HEK293 (cell line): ENCODE measurements around the gene ANKRD61.

Experiments used
- CTCF ChIP-seq: fragments of 450-650 bp; formaldehyde crosslinking; IDR thresholded peaks from 2 replicates; pipeline ENCODE4 v1.5.1; 2016; ENCODE audit warnings: missing biosample characterization, missing genetic modification characterization
- GLIS2 ChIP-seq: fragments of 450-650 bp; formaldehyde crosslinking; IDR thresholded peaks from 2 replicates; pipeline ENCODE4 v1.5.1; 2016; ENCODE audit warnings: missing biosample characterization, missing genetic modification characterization
- IKZF3 ChIP-seq: fragments of 450-650 bp; IDR thresholded peaks from 2 replicates; pipeline ENCODE4 v1.5.0; 2018; ENCODE audit warnings: missing biosample characterization, mild to moderate bottlenecking, missing genetic modification characterization, moderate library complexity
- KLF8 ChIP-seq: fragments of 450-650 bp; formaldehyde crosslinking; IDR thresholded peaks from 2 replicates; pipeline ENCODE4 v1.5.1; 2016; ENCODE audit warnings: missing biosample characterization, missing genetic modification characterization
- PATZ1 ChIP-seq: fragments of 450-650 bp; formaldehyde crosslinking; IDR thresholded peaks from 2 replicates; pipeline ENCODE4 v1.5.1; 2016; ENCODE audit warnings: missing biosample characterization, missing genetic modification characterization
- PRDM10 ChIP-seq: fragments of 450-650 bp; formaldehyde crosslinking; IDR thresholded peaks from 2 replicates; pipeline ENCODE4 v1.5.1; 2016; ENCODE audit warnings: missing biosample characterization, missing genetic modification characterization
- SALL2 ChIP-seq: fragments of 450-650 bp; formaldehyde crosslinking; IDR thresholded peaks from 2 replicates; pipeline ENCODE4 v1.5.0; 2017; ENCODE audit warnings: missing biosample characterization, mild to moderate bottlenecking, missing genetic modification characterization, borderline replicate concordance
- SCRT2 ChIP-seq: fragments of 450-650 bp; formaldehyde crosslinking; IDR thresholded peaks from 2 replicates; pipeline ENCODE4 v1.5.1; 2016; ENCODE audit warnings: missing biosample characterization, missing genetic modification characterization
- SETDB1 ChIP-seq: IDR thresholded peaks from one replicate; pipeline ENCODE4 v1.6.1; 2017; ENCODE audit warnings: mild to moderate bottlenecking, low read length, moderate library complexity, mixed read lengths; ENCODE audit not compliant: insufficient read length
- YY1 ChIP-seq: fragments of 450-650 bp; formaldehyde crosslinking; IDR thresholded peaks from 2 replicates; pipeline ENCODE4 v1.5.1; 2018; ENCODE audit warnings: missing biosample characterization, missing genetic modification characterization
- ZBTB17 ChIP-seq: fragments of 450-650 bp; formaldehyde crosslinking; IDR thresholded peaks from 2 replicates; pipeline ENCODE4 v1.5.1; 2016; ENCODE audit warnings: missing biosample characterization, missing genetic modification characterization
- ZBTB20 ChIP-seq: fragments of 450-650 bp; formaldehyde crosslinking; IDR thresholded peaks from 2 replicates; pipeline ENCODE4 v1.5.1; 2016; ENCODE audit warnings: missing biosample characterization, missing genetic modification characterization
- ZBTB44 ChIP-seq: fragments of 450-650 bp; IDR thresholded peaks from 2 replicates; pipeline ENCODE4 v1.5.1; 2018; ENCODE audit warnings: missing biosample characterization, mild to moderate bottlenecking, missing genetic modification characterization
- ZBTB48 ChIP-seq: fragments of 450-650 bp; formaldehyde crosslinking; IDR thresholded peaks from 2 replicates; pipeline ENCODE4 v1.5.1; 2016; ENCODE audit warnings: missing biosample characterization, missing genetic modification characterization
- ZFHX2 ChIP-seq: fragments of 450-650 bp; formaldehyde crosslinking; conservative IDR thresholded peaks from 2 replicates; pipeline ENCODE4 v1.5.1; 2016; ENCODE audit warnings: missing biosample characterization, missing genetic modification characterization
- ZFP37 ChIP-seq: fragments of 450-650 bp; formaldehyde crosslinking; IDR thresholded peaks from 2 replicates; pipeline ENCODE4 v1.5.1; 2016; ENCODE audit warnings: missing biosample characterization, missing genetic modification characterization
- ZFP69B ChIP-seq: fragments of 450-650 bp; formaldehyde crosslinking; IDR thresholded peaks from 2 replicates; pipeline ENCODE4 v1.5.1; 2016; ENCODE audit warnings: missing biosample characterization, missing genetic modification characterization
- ZNF404 ChIP-seq: fragments of 450-650 bp; formaldehyde crosslinking; IDR thresholded peaks from 2 replicates; pipeline ENCODE4 v1.5.1; 2017; ENCODE audit warnings: missing biosample characterization, missing genetic modification characterization
- ZNF423 ChIP-seq: fragments of 450-650 bp; formaldehyde crosslinking; IDR thresholded peaks from 2 replicates; pipeline ENCODE4 v1.5.1; 2016; ENCODE audit warnings: missing biosample characterization, missing genetic modification characterization
- ZNF433 ChIP-seq: fragments of 450-650 bp; formaldehyde crosslinking; IDR thresholded peaks from 2 replicates; pipeline ENCODE4 v1.5.1; 2016; ENCODE audit warnings: missing biosample characterization, missing genetic modification characterization, low read depth
- ZNF548 ChIP-seq: fragments of 450-650 bp; formaldehyde crosslinking; IDR thresholded peaks from 2 replicates; pipeline ENCODE4 v1.5.1; 2016; ENCODE audit warnings: missing biosample characterization, missing genetic modification characterization
- ZNF629 ChIP-seq: fragments of 450-650 bp; formaldehyde crosslinking; IDR thresholded peaks from 2 replicates; pipeline ENCODE4 v1.5.1; 2017; ENCODE audit warnings: missing biosample characterization, missing genetic modification characterization
- ZNF692 ChIP-seq: fragments of 450-650 bp; formaldehyde crosslinking; IDR thresholded peaks from 2 replicates; pipeline ENCODE4 v1.5.1; 2016; ENCODE audit warnings: missing biosample characterization, missing genetic modification characterization
- ZNF747 ChIP-seq: fragments of 450-650 bp; formaldehyde crosslinking; IDR thresholded peaks from 2 replicates; pipeline ENCODE4 v1.5.1; 2016; ENCODE audit warnings: missing biosample characterization, missing genetic modification characterization
- ZNF776 ChIP-seq: fragments of 450-650 bp; formaldehyde crosslinking; IDR thresholded peaks from 2 replicates; pipeline ENCODE4 v1.5.0; 2017; ENCODE audit warnings: missing biosample characterization, missing genetic modification characterization, borderline replicate concordance

ANKRD61 gene

GRCh38 chr7:6008668-6009611 is 22.2 kb upstream of the ANKRD61 start, which contains the start of the genes AIMP2 and PMS2 (continued):
- TF ChIP-seq PRDM10 (peak; percentile 93), YY1 (tag by site-specific recombination) (peak; percentile 53; the same call in 1 of the 2 replicates), ZBTB17 (tag by site-specific recombination) (peak; percentile 88), ZFHX2 (tag by site-specific recombination) (0 out of 2 replicates have a peak, but pooled peaks have one; percentile 15), ZNF776 (tag by site-specific recombination) (no peak), ZFP37 (peak; percentile 44; the same call in 1 of the 2 replicates), GLIS2 (tag by site-specific recombination) (peak; percentile 42; the same call in 1 of the 2 replicates), ZNF423 (peak; percentile 59; the same call in 1 of the 2 replicates), ZNF692 (tag by site-specific recombination) (peak; percentile 90), ZNF404 (tag by site-specific recombination) (no peak), ZFP69B (peak; percentile 70; the same call in 1 of the 2 replicates), ZNF433 (tag by site-specific recombination) (no peak), IKZF3 (tag by site-specific recombination) (peak; percentile 92), PATZ1 (tag by site-specific recombination) (peak; percentile 75), SCRT2 (tag by site-specific recombination) (peak; percentile 86), ZNF747 (tag by site-specific recombination) (no peak), ZBTB20 (tag by site-specific recombination) (peak; percentile 74; the same call in 1 of the 2 replicates), SALL2 (tag by site-specific recombination) (no peak), ZBTB48 (tag by site-specific recombination) (0 out of 2 replicates have a peak, but pooled peaks have one; percentile 41), CTCF (peak; percentile 85), ZBTB44 (tag by site-specific recombination) (no peak), KLF8 (tag by site-specific recombination) (peak; percentile 75), ZNF548 (tag by site-specific recombination) (no peak), SETDB1 (peak; percentile 25), ZNF629 (tag by site-specific recombination) (peak; percentile 80)
